ENCODE results near the gene SETD4.

SETD4 gene

GRCh38 chr21:36080386-36080785 is 20.1 kb upstream of the SETD4 start:
- Histone ChIP-seq H3K79me2 (ENCODE audit: insufficient read depth, low read length) (no peaks in the 10 kb centered on the region), H3K9ac (ENCODE audit: low read depth, low read length, poor library complexity, severe bottlenecking) (no peak overlapping the region), H4K20me1 (ENCODE audit: insufficient read depth, low read length, poor library complexity, severe bottlenecking) (no peaks in the 10 kb centered on the region), H3K27me3 (ENCODE audit: insufficient read depth, low read length, poor library complexity, severe bottlenecking) (no peaks in the 10 kb centered on the region), H3K9me3 (ENCODE audit: insufficient read depth, low read depth, low read length) (no peaks in the 10 kb centered on the region), H3K4me2 (ENCODE audit: low read depth, low read length, poor library complexity, severe bottlenecking) (no peak overlapping the region), H3K4me1 (ENCODE audit: insufficient read depth, low read length, poor library complexity, severe bottlenecking) (no peaks in the 10 kb centered on the region), H2AFZ (ENCODE audit: low read length) (no peak overlapping the region), H3K4me3 (ENCODE audit: low read length, poor library complexity, severe bottlenecking) (no peak overlapping the region), H3K36me3 (ENCODE audit: insufficient read depth, low read length) (no peaks in the 10 kb centered on the region), H3F3A (ENCODE audit: low read depth) (no peaks in the 10 kb centered on the region), H3K9me2 (replicated peaks; ENCODE audit: low read depth, low read length) (no peaks in the 10 kb centered on the region)
- TF ChIP-seq CTCF (conservative IDR thresholded peaks at IDR 0.05; ENCODE audit: low read length) (no peak), EZH2phosphoT487 (IDR thresholded peaks at IDR 0.05; ENCODE audit: borderline replicate concordance) (no peak)

- Histone ChIP-seq H3K4me1 (ENCODE audit: insufficient read depth, low read length, poor library complexity, severe bottlenecking) (no peaks in the 10 kb centered on the region), H3K9me3 (ENCODE audit: insufficient read depth, low read depth, low read length) (no peaks in the 10 kb centered on the region), H3K9me2 (replicated peaks; ENCODE audit: low read depth, low read length) (no peaks in the 10 kb centered on the region), H4K20me1 (ENCODE audit: insufficient read depth, low read length, poor library complexity, severe bottlenecking) (no peaks in the 10 kb centered on the region), H3F3A (ENCODE audit: low read depth) (no peaks in the 10 kb centered on the region), H3K4me3 (ENCODE audit: low read length, poor library complexity, severe bottlenecking) (no peak overlapping the region), H3K79me2 (ENCODE audit: insufficient read depth, low read length) (no peaks in the 10 kb centered on the region), H3K9ac (ENCODE audit: low read depth, low read length, poor library complexity, severe bottlenecking) (no peak overlapping the region), H2AFZ (ENCODE audit: low read length) (no peak overlapping the region), H3K27me3 (ENCODE audit: insufficient read depth, low read length, poor library complexity, severe bottlenecking) (no peaks in the 10 kb centered on the region), H3K4me2 (ENCODE audit: low read depth, low read length, poor library complexity, severe bottlenecking) (no peak overlapping the region), H3K36me3 (ENCODE audit: insufficient read depth, low read length) (no peaks in the 10 kb centered on the region)
- no peak for TF ChIP-seq CTCF (conservative IDR thresholded peaks at IDR 0.05; ENCODE audit: low read length)
- no peak for TF ChIP-seq EZH2phosphoT487 (IDR thresholded peaks at IDR 0.05; ENCODE audit: borderline replicate concordance)
Measured at GRCh38 chr21:36079671-36080070, 19.3 kb upstream of the SETD4 start.

- no peak overlapping the region for H3K4me3 ChIP-seq (ENCODE audit: low read length, poor library complexity, severe bottlenecking)
- H3K9me3 ChIP-seq (ENCODE audit: insufficient read depth, low read depth, low read length): no peaks in the 10 kb centered on the region
- no peaks in the 10 kb centered on the region for H3K4me1 ChIP-seq (ENCODE audit: insufficient read depth, low read length, poor library complexity, severe bottlenecking)
- H3F3A ChIP-seq (ENCODE audit: low read depth): no peaks in the 10 kb centered on the region
- H3K27me3 ChIP-seq (ENCODE audit: insufficient read depth, low read length, poor library complexity, severe bottlenecking): no peaks in the 10 kb centered on the region
- TF ChIP-seq EZH2phosphoT487 (IDR thresholded peaks at IDR 0.05; ENCODE audit: borderline replicate concordance) (no peak), CTCF (conservative IDR thresholded peaks at IDR 0.05; ENCODE audit: low read length) (no peak)
- no peak overlapping the region for H3K9ac ChIP-seq (ENCODE audit: low read depth, low read length, poor library complexity, severe bottlenecking)
- no peaks in the 10 kb centered on the region for H3K79me2 ChIP-seq (ENCODE audit: insufficient read depth, low read length)
- H3K4me2 ChIP-seq (ENCODE audit: low read depth, low read length, poor library complexity, severe bottlenecking): no peak overlapping the region
- peak overlapping the region; percentile 44; the same call in 1 of the 2 replicates for H2AFZ ChIP-seq (ENCODE audit: low read length)
- no peaks in the 10 kb centered on the region for H3K36me3 ChIP-seq (ENCODE audit: insufficient read depth, low read length)
- H4K20me1 ChIP-seq (ENCODE audit: insufficient read depth, low read length, poor library complexity, severe bottlenecking): no peaks in the 10 kb centered on the region
- H3K9me2 ChIP-seq (replicated peaks; ENCODE audit: low read depth, low read length): no peaks in the 10 kb centered on the region
Measured at GRCh38 chr21:36079010-36079649, 18.8 kb upstream of the SETD4 start.
